GM08714 (cell line): ENCODE data around the gene KRT17.
"Not testable (repeated sequence)": the region's sequence is repeated elsewhere in the genome, so short reads cannot be mapped to it uniquely, and the experiment has no call there.

Source experiments
- H3K4me3 ChIP-seq: fragments of 200-500 bp; sonication (Bioruptor generic); 2 replicates; pipeline ENCODE4 v1.5.1; 2014; ENCODE audit warnings: mild to moderate bottlenecking, low read length, inconsistent platforms
- ZNF274 ChIP-seq: IDR thresholded peaks from 2 replicates; pipeline ENCODE4 v1.6.1; 2012; ENCODE audit warnings: mild to moderate bottlenecking, low read depth, low read length

Gene KRT17

DNA sequence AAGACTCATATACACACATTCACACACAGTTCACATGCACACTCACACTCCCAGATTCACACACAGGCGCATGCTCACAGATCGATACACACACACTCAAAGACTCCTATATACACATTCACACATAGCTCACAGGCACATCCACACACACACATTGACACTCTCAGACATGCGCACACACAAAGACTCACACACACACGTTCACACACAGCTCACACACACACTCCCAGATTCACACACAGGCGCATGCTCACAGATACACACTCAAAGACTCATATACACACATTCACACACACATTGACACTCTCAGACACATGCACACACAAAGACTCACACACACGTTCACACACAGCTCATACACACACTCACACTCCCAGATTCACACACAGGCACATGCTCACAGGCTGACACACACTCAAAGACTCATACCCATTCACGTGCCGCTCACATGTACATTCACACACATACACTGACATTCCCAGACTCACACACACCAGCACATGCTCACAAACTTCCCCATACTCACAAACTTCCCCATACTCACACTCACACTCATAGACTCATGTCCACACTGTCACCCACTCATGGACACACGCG lies 25.6 kb upstream of the KRT17 start:
- no peak for TF ChIP-seq ZNF274
- no peak overlapping the region for H3K4me3 ChIP-seq

DNA sequence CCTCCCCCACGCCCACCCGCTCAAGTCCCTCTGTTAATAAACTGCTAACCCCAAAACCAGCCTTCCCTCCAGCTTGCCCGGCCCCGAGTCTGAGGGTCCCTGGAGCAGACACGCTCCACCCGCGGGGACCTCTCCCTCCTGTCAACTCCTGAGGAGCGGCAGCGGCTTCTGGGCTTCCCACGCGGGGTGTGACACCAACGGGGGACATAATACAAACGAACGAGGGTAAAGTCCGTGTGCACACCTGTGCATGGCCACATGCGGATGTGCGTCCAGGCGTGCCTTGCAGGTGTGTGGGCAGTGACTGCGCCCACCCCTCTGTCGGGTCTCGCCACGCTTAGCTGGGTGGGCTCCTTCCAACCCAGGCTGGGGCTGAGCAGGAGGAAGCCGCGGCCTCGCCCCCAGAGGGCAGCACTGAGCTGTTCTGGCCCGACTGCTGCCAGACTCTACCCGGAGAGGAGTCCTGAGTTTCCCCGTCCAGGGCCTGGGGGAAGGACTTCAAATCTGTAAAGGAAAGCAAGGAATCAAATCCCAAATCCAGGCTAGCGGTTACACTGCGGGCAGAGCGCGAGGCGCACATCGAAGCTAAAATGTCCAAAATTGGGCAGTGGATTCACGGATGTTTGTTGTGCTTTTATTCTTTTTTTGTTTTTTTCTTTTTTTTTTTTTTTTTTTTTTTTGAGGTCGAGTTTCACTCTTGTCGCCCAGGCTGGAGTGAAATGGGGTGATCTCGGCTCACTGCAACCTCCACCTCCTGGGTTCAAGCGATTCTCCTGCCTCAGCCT lies 24.2 kb upstream of the KRT17 start:
- no peak overlapping the region for H3K4me3 ChIP-seq
- TF ChIP-seq ZNF274 = no peak

DNA sequence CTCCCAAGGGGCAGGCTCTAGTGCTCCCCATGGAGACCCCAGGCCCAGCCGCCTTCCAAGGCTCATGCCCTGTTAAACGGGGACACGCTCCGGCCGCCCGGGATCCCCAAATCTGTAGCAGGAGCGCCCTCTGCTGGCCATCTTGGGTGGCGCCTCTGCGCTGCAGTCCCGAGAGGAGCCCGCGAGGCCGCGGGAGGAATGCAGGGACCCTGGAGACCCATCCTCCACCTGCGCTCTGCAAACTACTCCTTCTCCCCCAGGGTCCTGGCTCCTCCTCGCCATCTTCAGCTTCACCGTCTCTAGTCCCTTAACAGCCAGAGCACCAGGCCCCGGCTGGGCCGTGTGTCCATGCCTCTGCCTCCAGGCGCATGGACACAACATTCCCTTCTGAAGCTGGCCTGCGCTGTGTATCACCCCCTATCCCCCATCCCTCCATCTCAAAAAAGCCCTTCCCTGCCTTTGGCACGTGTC lies 23.6 kb upstream of the KRT17 start:
- no peak overlapping the region for H3K4me3 ChIP-seq
- TF ChIP-seq ZNF274 = no peak

DNA sequence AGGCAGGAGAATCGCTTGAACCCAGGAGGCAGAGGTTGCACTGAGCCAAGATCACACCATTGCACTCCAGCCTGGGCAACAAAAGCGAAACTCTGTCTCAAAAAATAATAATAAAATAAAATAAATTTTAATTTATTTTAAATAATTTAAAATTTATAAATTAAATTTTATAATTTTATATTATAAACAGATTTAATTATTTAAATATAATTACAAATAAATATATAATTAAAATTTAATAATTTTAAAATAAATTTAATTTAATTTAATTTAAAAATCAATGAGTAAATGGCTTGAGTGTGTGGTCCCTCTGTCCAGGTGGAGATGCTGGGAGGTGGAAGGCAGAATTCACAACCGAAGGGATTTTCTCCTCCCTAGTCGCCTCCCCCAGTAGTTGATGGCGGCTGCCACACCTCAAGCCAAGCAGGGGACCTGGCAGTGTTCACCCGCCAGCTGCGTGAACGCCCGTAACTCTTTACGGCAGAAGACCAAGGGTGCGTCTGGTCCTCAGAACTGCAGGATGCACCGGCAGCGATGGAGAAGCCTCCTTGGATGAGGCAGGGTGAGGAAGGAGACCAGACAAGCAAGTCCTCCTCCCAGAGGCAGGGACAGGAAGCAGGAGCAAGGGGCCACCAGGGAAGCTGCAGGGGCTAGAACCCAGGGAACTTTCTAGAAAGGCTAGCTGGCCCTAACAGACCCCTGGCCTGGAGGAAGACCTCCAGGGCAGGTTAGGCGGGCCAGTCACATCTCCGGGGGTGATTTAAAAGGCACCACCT lies 22.9 kb upstream of the KRT17 start:
- TF ChIP-seq ZNF274 = no peak

DNA sequence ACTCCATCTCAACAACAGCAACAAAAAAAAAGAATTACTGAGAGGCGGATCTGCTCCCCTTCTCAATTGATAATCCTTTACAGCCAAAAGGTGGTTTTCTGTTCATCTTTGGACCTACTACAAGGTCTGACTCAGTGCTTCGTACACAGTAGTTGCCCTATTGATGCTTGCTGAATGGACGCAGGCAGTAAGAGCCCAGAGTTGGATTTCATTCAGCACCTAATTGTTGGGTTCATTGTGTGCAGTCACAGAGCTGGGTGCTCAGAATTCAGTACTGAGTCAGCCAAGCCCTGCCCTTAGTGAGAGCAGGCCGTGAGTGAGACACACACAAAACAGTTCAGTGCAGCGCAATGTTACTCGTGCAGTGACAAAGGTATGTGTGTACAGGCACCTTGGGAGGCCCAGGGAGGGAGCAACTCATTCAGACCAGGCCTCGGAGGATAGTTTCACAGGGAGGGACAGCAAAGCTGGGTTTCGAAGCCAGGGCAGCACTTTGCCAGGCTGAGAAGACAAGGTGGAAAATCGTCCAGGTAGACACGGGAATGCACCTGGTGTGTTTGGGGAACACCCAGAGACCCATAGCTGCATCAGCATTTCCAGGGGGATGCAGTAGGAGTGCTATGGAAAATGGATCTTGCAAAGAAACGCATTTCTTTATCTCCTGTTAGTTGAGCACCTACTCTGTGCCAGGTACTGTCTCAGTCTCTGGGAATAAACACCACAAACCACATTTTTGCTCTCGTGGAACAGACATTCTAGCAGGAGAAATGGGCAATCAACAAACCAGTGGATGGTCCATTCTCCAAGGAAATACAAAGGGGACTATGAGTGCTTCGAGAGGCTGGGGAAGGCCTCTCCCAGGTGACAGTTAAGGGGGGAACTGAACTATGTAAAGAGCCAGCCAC lies 18.1 kb upstream of the KRT17 start:
- H3K4me3 ChIP-seq = no peak overlapping the region
- TF ChIP-seq ZNF274 = no peak

More for the DNA sequence above, 22.9 kb upstream of the KRT17 start:
- H3K4me3 ChIP-seq = no peak overlapping the region

DNA sequence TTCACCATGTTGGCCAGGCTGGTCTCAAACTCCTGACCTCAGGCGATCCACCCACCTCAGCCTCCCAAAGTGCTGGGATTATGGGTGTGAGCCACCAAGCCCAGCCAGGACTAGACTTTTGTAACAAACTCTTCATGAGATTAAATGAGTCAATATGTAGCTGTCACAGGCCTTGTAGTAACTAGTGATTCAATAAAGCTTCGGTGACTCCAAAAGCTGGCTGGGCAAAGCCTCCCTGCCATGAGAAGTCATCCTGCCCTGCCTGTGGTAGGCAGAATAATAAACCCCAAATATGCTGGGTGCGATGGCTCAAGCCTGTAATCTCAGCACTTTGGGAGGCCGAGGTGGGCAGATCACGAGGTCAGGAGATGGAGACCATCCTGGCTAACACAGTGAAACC lies 16.2 kb upstream of the KRT17 start:
- H3K4me3 ChIP-seq = not testable (repeated sequence)

DNA sequence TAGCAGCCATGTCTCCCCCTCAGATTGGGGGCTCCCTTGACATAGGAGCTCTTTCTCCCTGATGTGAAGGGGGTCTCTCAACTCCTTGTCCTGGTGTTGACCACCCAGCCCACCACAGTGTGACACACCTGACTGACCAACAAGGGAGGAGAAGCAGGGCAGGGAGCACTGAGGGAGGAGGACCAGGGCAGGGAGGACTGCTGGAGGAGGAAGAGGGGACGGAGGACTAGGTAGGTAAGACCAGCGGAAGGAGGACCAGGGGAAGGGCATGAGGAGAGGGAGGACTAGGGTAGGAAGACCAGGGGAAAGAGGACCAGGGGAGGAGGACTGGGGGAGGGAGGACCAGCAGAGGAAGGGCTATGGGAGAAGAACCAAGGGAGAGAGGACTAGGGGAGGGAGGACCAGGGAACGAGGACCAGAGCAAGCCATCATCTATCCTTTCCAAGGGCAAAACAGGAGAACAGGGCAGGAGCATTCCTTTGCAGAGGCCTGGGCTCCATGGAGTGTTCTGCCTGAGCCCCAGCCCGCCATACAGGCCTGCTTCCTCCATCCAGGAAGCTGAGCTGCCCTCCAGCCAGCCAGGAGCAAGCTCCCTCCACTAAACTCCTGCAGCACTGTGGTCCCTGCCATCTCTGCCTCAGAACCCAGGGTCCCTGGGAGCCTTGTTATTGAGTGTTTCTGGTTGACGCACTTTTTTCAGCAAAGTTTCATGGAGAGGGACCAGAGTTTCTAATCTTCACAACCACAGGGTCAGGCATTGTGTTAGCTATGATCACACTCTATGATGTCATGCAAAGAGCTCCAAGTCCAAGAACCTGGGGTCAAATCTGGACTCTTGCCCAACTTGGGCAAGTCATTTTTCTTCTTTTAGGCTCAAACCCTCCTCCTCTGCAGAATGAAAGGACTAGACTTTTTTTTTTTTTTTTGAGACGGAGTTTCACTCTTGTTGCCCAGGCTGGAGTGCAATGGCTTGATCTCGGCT lies 15.4 kb upstream of the KRT17 start:
- no peak for TF ChIP-seq ZNF274
- no peak overlapping the region for H3K4me3 ChIP-seq

DNA sequence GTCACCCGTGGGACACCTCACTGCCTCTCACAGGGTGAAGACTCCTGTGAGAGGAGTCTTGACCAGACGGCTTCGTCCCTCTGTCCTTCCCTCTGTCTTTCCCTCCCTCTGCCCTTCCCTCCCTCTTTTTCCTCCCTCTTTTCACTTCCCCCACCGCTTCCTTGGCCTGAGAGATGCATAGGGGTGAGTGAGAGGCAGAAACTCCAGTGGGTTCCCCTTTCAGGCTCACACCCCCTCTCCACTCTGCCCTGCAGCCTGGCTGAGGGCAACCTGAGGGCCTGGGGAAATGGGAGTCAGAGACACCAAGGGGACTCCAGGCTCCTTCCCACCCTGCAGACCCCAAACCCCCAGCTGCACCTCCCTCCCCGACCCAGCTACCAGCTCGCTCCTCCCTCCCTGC lies 14.6 kb upstream of the KRT17 start:
- no peak for TF ChIP-seq ZNF274
- H3K4me3 ChIP-seq = no peak overlapping the region

DNA sequence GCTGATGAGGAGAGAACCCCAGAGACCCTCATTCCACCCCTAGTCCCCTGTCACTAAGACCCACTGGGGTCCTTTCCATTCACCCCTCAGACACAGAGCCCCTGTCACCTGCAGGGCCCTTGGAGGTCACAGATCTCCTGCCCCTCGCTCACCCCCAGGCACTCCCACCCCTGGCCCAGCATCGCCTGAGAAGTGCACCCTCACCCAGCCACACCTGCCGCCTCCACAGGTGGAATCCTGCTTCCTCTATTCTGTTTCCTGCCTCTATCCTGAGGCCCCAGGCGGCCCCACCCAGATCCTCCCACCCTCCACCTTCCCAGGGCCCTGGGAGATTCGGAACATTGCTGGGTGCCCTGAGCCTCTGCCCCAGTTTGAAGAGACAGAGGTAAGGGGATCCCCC lies 13.8 kb upstream of the KRT17 start:
- no peak overlapping the region for H3K4me3 ChIP-seq
- no peak for TF ChIP-seq ZNF274

DNA sequence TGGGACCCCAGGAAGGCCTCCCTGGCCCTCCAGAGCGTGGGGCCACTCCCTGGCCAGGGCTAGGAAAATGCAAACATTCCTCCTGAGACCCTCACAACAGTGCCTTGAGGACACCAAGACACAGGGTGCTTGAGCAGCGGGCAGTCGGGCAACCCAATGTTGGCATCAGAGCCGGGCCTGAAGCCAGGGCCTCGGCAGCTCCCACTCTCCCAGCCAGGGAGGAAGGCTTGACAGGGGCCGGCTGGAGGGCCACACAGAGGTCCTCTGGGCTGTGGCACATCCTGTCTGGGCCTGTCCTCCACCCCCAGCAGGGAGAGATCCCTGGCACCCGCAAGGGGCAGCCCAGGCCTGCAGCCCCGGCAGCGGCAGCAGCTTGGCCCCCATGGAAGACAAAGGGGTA lies 12.3 kb upstream of the KRT17 start:
- TF ChIP-seq ZNF274 = no peak

DNA sequence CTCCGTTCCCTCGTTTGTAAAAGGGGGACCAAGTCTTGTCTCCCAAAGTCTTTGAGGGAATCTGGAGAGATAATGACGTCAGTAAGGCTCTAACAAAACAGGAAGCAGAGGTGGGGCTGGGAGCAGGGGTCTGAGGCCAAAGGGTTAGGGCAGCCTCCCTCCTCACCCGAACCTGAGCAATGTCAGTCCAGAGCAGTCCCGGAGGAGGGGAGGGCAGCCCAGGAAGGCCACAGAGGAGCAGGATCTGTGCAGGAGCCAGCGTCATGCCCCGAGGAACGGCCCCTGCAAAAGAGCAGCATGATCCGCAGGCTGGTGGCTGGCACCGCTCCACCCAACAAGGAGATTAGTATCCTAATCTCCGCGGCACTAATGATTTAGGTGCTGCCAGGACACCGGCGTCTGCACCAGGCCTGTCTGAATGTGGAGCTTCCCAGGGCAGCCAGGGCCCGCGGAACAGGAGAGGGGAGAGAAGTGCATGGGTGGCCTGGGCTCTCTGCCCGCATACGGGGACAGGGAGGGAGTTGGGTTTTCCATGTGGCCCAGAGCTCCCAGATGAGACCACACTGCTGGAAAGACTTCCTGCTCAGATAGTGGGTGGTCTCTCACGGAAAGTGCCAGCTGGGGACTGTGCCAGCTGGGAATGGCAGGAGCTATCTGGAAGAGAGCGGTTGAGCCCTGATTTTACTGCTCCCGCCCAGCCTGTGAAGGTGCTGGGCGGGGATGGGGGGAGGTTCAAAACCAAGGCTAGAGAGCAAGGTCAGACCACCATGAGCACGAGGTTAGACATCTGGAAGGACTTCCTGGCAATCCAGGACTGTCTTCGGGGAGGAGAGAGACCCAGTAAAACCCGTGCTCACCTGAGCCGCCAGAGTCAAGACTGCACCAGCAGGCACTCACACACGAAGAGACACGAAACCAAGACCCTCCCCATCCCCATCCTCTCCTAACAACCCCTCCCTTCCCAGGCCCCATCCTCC lies 11.0 kb upstream of the KRT17 start:
- H3K4me3 ChIP-seq = no peak overlapping the region
- no peak for TF ChIP-seq ZNF274

More for the DNA sequence above, 12.3 kb upstream of the KRT17 start:
- H3K4me3 ChIP-seq = no peak overlapping the region

DNA sequence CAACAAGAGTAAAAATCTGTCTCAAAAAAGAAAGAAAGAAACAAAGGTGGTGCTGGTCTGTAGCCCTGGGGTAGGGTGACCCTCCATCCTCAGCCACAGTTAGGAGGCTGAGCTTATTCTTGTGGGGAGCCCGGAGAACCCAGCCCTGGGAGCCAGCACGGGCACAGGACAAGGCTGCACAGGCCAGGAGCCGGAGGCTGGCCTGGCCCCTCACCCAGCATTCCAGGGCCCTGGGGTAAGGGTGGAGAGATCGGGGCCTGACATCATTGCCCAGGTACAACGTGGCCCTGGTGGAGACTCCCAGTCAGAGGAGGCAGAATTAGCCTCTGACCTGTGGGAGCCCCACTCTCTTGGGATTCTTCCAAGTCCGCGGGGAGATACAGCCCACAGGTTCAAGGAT lies 10.3 kb upstream of the KRT17 start:
- no peak for TF ChIP-seq ZNF274

More for the DNA sequence above, 10.3 kb upstream of the KRT17 start:
- no peak overlapping the region for H3K4me3 ChIP-seq
